HG03095 (cell line): ENCODE results near the gene RNF17.
"Not testable (repeated sequence)": the region's sequence is repeated elsewhere in the genome, so short reads cannot be mapped to it uniquely, and the experiment has no call there.

ENCODE experiments used
- ATAC-seq: cut with Tn5 transposase; IDR thresholded peaks from one replicate; pipeline ENCODE4 v1.9.1; 2021; ENCODE audit warnings: moderate library complexity; ENCODE audit not compliant: unreplicated experiment

Gene RNF17

GRCh38 chr13:24742294-24742693 is 21.7 kb upstream of the RNF17 start:
- ATAC-seq = no peak

DNA sequence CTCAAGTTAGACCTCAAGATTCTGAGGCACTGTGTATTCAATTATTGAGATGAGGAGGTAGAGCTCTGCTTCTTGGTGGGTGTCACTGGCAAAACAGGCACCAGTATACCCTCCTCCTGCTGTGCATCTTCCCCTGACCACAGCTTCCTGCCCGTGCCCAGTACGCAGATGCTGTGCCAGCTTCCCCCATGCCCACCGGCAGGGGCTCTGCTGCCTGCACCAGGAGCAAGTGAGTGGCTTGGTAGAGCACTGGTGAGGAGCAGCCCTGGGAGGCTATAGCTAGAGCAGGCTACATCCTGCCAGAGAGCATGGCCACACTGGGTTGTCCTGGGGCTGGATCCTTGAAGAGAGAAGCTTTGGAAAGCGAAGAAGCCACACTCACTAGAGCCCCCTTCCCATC is 21.0 kb upstream of the RNF17 start:
- no peak for ATAC-seq

DNA sequence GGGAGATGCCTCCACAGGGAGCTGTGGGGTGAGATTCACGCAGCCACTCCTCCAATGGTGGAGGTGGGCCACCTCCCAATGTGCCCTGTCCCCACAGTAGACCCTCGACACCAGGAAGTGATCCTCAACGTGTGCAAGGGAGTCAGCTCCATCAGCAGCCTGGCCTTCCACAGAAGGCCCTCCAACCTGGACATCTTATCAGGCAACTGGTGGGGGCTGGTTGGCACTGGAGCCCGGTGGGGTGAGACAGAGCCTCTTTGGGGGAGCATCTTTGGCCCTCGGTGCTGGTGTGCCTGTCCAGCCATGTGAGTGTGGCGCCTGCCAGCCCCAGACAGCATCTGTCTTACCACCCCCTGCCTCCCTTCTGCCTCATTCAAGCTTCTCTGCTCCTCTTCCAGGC is 19.7 kb upstream of the RNF17 start:
- ATAC-seq = no peak

- ATAC-seq = no peak
Measured at GRCh38 chr13:24745516-24745860, 18.5 kb upstream of the RNF17 start.

DNA sequence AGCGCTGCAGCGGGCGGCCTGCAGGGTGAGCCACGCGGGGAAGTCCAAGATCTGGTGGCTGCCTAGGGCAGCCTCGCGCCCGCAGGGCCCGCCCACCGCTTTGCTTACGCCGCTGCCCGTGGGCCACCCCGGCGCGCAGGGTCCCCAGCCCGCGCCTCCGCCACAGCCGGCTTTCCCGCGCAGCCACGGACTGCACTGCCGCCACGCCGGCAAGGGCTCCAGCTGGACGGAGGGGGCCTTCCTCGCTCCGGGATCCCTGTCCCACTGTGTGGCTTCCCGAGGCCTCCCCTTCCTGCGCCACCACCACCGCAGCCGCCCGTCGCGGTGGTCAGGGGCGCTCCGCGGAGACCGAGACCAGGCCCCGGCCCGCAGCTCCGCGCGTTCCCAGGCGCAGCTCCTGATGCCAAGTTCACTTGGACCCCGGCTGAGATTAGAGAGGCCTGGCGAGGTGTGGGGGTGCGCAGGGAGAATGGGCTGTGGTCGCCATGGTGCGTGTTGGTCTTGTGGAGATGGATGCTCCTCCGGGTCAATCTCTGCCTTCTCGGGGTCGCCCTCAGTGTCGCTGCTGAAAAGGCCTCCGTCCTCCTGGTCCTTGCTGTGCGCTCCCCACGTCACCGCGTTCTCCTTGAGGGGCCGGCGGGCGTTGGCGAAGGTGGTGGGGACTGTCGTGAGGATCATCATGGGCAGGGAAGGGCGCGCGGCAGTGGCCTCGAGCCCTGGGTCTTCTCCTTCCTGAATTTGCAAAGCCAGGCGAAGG is 17.9 kb upstream of the RNF17 start:
- ATAC-seq = no peak

GRCh38 chr13:24746618-24747247 is 17.2 kb upstream of the RNF17 start:
- no peak for ATAC-seq

DNA sequence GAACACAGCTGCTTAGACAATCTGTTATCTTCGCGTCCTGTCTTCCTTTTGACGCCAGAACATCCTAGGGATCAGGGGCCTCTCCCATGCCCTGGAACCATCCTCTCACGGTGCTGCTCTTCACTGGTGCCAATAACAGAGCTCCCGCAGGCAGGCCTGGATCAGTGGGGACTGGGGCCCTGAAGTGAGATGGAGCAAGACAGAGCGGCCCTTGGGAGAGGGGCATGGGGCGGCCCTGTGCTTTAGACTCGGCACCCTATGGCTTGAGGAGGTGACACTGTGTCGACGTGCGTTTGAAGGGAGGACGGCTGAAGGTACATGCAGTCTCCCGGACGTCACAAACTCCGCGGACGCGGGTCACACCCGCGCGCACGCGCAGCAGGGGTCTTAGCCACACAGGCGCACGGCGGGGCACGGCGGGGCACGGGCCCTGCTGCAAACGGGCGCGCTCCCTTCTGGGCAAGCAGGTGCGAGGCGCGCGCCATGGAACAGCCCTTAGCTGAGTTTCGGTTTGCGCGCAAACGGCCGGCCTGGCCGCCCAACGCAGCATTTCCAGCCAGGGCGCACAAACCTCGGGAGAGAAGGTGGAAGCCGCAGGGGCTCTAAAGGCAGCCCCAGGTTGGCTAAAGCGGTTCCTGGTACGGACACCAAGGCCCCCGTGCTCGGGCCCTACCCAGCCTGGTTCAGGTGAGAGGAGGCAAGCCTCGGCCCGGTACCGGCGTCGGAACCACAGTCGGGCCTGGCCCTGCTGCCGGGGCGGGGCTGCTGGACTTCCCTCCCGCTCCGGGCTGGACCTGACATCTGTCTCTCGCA is 16.5 kb upstream of the RNF17 start:
- ATAC-seq = no peak

DNA sequence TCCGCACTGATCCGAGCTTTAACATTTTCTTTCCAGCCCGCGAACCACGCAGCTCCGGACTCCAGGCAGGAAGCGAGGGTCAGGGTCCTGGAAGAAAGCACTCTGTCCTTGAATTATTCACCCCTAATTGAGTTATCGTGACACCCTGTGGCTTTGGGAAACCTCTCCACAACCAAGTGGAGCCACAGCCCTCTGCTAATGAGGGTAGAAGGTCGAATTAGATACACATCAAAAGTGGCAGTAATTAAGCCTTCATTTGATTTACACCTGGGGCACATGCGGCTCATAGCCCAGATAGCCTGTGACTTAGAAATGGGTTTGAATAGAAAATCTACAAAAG is 15.9 kb upstream of the RNF17 start:
- ATAC-seq = no peak

DNA sequence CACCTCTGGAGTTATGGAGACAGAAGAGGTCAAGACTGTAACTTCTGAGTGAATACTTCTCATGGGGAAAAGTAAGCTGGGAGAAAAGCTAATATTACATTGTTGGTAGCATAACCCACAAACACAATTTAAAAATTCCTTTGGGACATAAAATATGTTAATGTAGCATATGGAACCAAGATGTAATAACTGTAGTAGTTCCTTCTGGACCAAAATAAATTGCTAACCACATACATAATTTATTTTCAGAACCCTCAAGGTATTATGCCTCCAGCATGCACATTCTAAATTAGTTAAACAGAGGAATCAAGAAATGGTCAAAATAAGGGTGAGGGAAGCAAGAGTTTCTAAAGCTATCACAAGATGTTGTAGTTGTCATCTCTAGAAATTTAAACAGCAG is 4.8 kb upstream of the RNF17 start:
- no peak for ATAC-seq

GRCh38 chr13:24764276-24764630 is 284 bp downstream of the RNF17 start:
- no peak for ATAC-seq

DNA sequence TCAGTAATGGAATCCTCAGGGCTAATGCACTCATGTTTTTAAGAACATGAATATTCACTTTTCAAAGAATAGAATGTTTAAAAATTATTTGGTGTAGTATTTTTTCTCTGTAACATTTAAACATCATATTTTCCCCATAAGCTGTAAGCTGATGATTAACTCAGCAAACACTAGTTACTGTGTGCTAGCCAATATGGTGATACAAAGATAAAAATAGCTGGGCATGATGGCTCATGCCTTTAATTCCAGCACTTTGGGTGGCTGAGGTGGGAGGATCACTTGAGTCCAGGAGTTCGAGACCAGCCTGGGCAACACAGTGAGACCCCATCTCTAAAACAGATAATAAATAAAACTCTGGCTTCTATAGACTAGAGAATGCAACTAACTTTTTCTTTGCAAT is 13.2 kb downstream of the RNF17 start:
- ATAC-seq = no peak

DNA sequence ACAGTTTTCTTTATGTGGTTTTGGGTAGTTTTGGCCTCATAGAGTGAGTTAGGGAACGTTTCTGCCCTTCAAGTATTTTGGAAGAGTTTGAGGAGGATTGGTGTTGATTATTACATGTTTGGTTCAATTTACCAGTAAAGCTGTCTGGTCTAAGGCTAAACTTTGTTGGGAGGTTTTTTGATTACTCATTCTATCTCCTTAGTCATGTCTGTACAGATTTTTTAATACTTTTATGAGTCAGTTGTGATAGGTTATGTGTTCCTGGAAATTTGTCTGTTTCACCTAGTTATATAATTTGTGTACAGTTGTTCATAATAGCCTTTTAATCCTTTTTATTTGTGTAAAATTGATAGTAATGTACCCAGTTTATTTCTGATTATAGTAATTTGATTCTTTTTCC is 20.4 kb downstream of the RNF17 start:
- no peak for ATAC-seq

DNA sequence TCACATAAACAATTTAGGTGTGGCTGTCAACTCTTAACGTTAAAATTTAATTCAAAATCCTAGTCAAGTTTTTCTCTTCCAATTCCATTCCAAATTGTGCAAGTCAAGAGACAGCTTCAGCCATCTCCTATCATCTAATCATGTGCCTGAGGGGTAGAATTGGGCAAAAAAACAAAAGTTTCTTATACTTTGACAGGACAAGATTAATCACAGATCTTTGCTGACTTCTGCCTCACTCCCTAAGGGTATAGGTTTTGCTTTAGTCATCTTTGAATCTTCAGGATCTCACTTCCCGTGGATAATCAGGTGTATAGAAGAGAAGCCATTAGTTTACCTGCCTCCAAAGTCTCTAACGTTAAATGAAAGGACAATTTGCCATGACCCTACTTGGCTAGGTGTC is 24.6 kb downstream of the RNF17 start:
- no peak for ATAC-seq

DNA sequence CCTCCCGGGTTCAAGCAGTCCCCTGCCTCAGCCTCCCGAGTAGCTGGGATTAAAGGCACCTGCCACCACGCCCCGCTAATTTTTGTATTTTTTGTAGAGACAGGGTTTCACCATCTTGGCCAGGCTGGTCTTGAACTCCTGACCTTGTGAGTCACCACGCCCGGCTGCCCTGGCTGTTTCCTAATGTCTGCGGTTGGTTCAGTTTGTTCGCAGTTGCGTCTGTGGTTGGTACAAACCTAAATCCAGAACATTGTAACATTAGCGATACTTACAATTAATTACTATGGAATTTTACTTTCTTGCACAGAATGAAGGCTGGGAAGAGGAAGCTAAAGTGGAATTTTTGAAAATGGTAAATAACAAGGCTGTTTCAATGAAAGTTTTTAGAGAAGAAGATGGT is 38.1 kb downstream of the RNF17 start:
- ATAC-seq = no peak

GRCh38 chr13:24821207-24821606 is 57.2 kb downstream of the RNF17 start:
- ATAC-seq = no peak

- ATAC-seq = no peak
Measured at GRCh38 chr13:24822640-24823039, 58.7 kb downstream of the RNF17 start.

DNA sequence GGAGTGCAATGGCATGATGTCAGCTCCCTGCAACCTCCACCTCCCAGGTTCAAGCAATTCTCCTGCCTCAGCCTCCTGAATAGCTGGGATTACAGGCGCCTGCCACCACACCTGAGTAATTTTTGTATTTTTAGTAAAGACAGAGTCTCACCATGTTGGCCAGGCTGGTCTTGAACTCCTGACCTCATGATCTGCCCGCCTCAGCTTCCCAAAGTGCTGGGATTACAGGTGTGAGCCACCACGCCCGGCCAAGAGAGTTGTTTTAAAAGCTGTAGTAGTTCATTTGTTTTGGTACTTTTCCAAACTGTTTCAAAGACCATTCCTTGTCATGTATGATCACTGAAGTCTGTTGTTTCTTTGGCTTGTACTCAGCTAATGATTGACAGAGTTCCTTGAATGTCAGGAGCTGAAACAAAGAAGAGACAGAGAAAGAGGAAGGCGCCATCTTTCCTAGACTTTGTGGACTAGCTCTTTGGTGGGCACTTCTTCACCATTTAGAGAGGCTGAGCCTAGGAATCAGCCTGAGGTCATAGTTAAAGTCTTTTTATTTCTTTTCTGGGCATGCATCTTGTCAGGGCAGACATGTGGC is 59.2 kb downstream of the RNF17 start:
- ATAC-seq = not testable (repeated sequence)

- ATAC-seq = no peak
Measured at GRCh38 chr13:24827799-24828198, 63.8 kb downstream of the RNF17 start.

DNA sequence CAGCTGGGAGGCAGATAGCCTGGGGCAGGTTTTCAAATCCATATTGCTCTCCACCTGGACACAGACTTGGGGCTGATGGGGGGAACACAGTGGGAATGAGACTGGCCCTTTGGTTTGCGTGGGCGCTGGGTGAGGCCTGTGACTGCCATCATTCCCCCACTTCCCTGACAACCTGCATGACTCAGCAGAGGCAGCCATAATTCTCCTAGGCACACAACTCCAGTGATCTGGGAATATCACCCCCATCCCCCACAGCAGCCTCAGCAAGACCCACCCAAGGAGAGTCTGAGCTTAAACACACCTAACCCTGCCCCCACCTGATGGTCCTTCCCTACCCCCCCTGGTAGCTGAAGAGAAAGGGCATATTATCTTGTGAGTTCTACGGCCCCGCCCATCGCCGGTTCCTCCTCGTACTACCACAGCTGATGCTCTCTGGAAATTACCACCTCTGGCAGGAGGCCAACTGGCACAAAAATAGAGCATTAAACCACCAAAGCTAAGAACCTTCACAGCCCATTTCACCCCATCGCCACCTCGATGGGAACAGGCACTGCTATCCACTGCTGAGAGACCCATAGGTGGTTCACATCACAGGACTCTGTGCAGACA is 71.0 kb downstream of the RNF17 start:
- no peak for ATAC-seq

- ATAC-seq = not testable (repeated sequence)
Measured at GRCh38 chr13:24837528-24837927, 73.6 kb downstream of the RNF17 start.

GRCh38 chr13:24842549-24843274 is 78.7 kb downstream of the RNF17 start:
- ATAC-seq = no peak
